Panc1 (cell line): ENCODE data around the gene CHST13.

Source experiments
- CTCF ChIP-seq: fragments of 450-650 bp; IDR thresholded peaks from 2 replicates; pipeline ENCODE4 v1.5.1; 2017; ENCODE audit warnings: mild to moderate bottlenecking
- POLR2AphosphoS5 ChIP-seq: IDR thresholded peaks from 2 replicates; pipeline ENCODE4 v1.6.1; 2012; ENCODE audit warnings: mild to moderate bottlenecking, low read depth, low read length, moderate library complexity
- TCF7L2 ChIP-seq: IDR thresholded peaks from 2 replicates; pipeline ENCODE4 v1.6.1; 2011; ENCODE audit warnings: mild to moderate bottlenecking, low read depth, low read length, inconsistent platforms
- TF ChIP-seq, protein P1 (sequence below), 2 experiments: IDR thresholded peaks; 2 replicates each; pipeline ENCODE4 v1.6.1; 2011 to 2012; ENCODE audit warnings: low read depth in 2 of 2, control low read depth in 1 of 2, low read length in 1 of 2, mild to moderate bottlenecking in 1 of 2, moderate library complexity in 1 of 2; ENCODE audit not compliant: insufficient read depth in 1 of 2

DNA sequence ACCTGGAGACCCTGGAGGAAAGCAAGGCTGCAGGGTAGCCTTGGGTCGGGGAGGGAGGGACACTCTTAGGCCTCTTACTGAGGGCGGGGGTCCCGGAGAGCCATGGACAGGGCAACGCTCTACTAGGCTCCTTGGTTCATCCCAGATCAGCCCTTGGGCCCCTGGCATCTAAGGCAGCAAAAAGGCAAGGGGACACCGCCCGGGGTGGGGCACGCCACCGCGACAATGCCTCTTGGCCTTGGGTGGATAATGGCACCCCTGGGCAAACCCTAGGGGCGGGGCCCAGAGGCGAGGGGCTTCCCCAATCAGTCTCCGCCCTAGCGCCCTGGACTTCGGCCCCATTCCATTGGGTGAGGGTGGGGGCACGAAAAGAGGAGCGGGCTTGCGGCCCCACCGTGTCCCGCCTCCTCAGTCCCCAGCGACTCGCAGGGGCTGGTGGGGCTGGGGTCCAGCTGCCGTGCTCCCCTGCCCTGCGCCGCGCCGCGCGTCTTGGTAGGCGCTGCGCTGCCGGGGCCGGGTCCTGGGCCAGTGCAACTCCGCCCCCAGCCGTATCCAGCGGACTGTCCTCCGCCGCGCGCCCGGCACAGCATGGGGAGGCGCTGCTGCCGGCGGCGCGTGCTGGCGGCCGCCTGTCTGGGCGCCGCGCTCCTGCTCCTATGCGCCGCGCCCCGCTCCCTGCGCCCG is at the start of gene CHST13:
- peak; percentile 49; the same call in 1 of the 2 replicates for TF ChIP-seq CTCF
- TF ChIP-seq, protein P1, sequence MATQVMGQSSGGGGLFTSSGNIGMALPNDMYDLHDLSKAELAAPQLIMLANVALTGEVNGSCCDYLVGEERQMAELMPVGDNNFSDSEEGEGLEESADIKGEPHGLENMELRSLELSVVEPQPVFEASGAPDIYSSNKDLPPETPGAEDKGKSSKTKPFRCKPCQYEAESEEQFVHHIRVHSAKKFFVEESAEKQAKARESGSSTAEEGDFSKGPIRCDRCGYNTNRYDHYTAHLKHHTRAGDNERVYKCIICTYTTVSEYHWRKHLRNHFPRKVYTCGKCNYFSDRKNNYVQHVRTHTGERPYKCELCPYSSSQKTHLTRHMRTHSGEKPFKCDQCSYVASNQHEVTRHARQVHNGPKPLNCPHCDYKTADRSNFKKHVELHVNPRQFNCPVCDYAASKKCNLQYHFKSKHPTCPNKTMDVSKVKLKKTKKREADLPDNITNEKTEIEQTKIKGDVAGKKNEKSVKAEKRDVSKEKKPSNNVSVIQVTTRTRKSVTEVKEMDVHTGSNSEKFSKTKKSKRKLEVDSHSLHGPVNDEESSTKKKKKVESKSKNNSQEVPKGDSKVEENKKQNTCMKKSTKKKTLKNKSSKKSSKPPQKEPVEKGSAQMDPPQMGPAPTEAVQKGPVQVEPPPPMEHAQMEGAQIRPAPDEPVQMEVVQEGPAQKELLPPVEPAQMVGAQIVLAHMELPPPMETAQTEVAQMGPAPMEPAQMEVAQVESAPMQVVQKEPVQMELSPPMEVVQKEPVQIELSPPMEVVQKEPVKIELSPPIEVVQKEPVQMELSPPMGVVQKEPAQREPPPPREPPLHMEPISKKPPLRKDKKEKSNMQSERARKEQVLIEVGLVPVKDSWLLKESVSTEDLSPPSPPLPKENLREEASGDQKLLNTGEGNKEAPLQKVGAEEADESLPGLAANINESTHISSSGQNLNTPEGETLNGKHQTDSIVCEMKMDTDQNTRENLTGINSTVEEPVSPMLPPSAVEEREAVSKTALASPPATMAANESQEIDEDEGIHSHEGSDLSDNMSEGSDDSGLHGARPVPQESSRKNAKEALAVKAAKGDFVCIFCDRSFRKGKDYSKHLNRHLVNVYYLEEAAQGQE (IDR thresholded peaks at IDR 0.05; ENCODE audit: insufficient read depth in 1 of 2, low read depth in 2 of 2, low read length in 1 of 2): no peak
- TF ChIP-seq POLR2AphosphoS5: no peak
- TF ChIP-seq TCF7L2: no peak
